Mucosa of rectum (tissue), 2 donors: ENCODE data around the gene PTPRK.
A peak's percentile ranks its signal among the peaks of the same experiment; 100 is the strongest.

Source experiments
- H3K27ac ChIP-seq, 2 donors: one replicate each; pipeline ENCODE4 v1.7.0; 2013; ENCODE audit warnings: inconsistent platforms in 2 of 2, low read depth in 2 of 2, low read length in 2 of 2
- H3K27me3 ChIP-seq, 2 donors: one replicate each; pipeline ENCODE4 v1.7.0; 2013; ENCODE audit warnings: low read length in 2 of 2; ENCODE audit not compliant: control insufficient read depth in 2 of 2, insufficient read depth in 2 of 2
- H3K36me3 ChIP-seq, 2 donors: one replicate each; pipeline ENCODE4 v1.7.0; 2013; ENCODE audit warnings: low read length in 2 of 2; ENCODE audit not compliant: control insufficient read depth in 2 of 2, insufficient read depth in 2 of 2
- H3K4me1 ChIP-seq, 2 donors: one replicate each; pipeline ENCODE4 v1.7.0; 2013; ENCODE audit warnings: low read length in 2 of 2, mild to moderate bottlenecking in 1 of 2; ENCODE audit not compliant: control insufficient read depth in 2 of 2, insufficient read depth in 2 of 2
- H3K4me3 ChIP-seq, 2 donors: one replicate each; pipeline ENCODE4 v1.7.0; 2013; ENCODE audit warnings: low read length in 2 of 2
- H3K9ac ChIP-seq, 2 donors: one replicate each; pipeline ENCODE4 v1.7.0; 2013; ENCODE audit warnings: low read length in 2 of 2, low read depth in 1 of 2, mild to moderate bottlenecking in 1 of 2
- H3K9me3 ChIP-seq, 2 donors: one replicate each; pipeline ENCODE4 v1.7.0; 2013; ENCODE audit warnings: low read length in 2 of 2; ENCODE audit not compliant: control insufficient read depth in 2 of 2
- donor health status: healthy.
- donor health status: Normal muscosa, but diverticular disease.

PTPRK gene

GRCh38 chr6:128479048-128479666 is 41.2 kb downstream of the PTPRK start:
- peaks cover 5 to 15% of the 10 kb centered on the region in 2 donors for H3K4me1 ChIP-seq
- H3K4me3 ChIP-seq, result peak overlapping the region in 1 of 2 donors; percentile 64
- H3K27ac ChIP-seq, result peak overlapping the region; percentile 21 to 46
- no peak overlapping the region for H3K9ac ChIP-seq
- H3K27me3 ChIP-seq, result no peaks in the 10 kb centered on the region
- no peaks in the 10 kb centered on the region for H3K9me3 ChIP-seq
- no peaks in the 10 kb centered on the region for H3K36me3 ChIP-seq

- H3K27me3 ChIP-seq, result no peaks in the 10 kb centered on the region
- H3K27ac ChIP-seq, result peak overlapping the region; percentile 21 to 46
- H3K4me3 ChIP-seq, result peak overlapping the region; percentile 8 to 64
- no peaks in the 10 kb centered on the region for H3K36me3 ChIP-seq
- H3K4me1 ChIP-seq, result peaks cover 5 to 15% of the 10 kb centered on the region in 2 donors
- H3K9ac ChIP-seq, result no peak overlapping the region
- no peaks in the 10 kb centered on the region for H3K9me3 ChIP-seq
These were observed 42.0 kb downstream of the PTPRK start for GRCh38 chr6:128478230-128479047.

GRCh38 chr6:128474933-128475332 is 45.5 kb downstream of the PTPRK start:
- no peaks in the 10 kb centered on the region for H3K36me3 ChIP-seq
- no peaks in the 10 kb centered on the region for H3K9me3 ChIP-seq
- H3K27me3 ChIP-seq, result no peaks in the 10 kb centered on the region
- H3K4me1 ChIP-seq, result peaks cover 5 to 17% of the 10 kb centered on the region in 2 donors
- H3K27ac ChIP-seq, result no peak overlapping the region
- H3K9ac ChIP-seq, result no peak overlapping the region
- H3K4me3 ChIP-seq, result no peak overlapping the region

DNA sequence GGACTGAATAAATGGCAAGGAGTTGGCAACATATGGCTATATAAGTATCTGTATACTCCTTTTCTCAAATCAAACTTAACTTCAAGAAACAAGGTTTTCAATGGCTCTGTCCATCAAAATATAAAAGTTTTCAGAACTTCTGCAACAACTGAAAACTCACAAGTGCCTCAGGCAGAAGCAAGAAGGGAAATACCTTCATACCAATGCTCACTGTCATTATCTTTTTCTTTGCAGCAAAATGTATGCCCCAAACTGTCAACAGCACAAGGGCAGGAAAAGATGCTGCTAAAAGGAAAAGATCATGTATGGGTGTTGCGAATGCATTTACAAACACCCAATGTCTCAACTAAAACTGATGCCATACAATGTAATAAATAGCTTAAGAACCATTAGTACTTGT is 45.9 kb downstream of the PTPRK start:
- H3K4me1 ChIP-seq, result peaks cover 4 to 12% of the 10 kb centered on the region in 2 donors
- no peaks in the 10 kb centered on the region for H3K27me3 ChIP-seq
- no peak overlapping the region for H3K27ac ChIP-seq
- H3K36me3 ChIP-seq, result no peaks in the 10 kb centered on the region
- H3K9ac ChIP-seq, result no peak overlapping the region
- H3K4me3 ChIP-seq, result no peak overlapping the region
- H3K9me3 ChIP-seq, result no peaks in the 10 kb centered on the region

GRCh38 chr6:128471907-128472306 is 48.5 kb downstream of the PTPRK start:
- Histone ChIP-seq H3K9ac (no peak overlapping the region), H3K4me3 (peak overlapping the region in 1 of 2 donors; percentile 22), H3K27me3 (no peaks in the 10 kb centered on the region), H3K9me3 (no peaks in the 10 kb centered on the region), H3K36me3 (no peaks in the 10 kb centered on the region), H3K27ac (no peak overlapping the region), H3K4me1 (peaks cover 0 to 4% of the 10 kb centered on the region in 2 donors)

DNA sequence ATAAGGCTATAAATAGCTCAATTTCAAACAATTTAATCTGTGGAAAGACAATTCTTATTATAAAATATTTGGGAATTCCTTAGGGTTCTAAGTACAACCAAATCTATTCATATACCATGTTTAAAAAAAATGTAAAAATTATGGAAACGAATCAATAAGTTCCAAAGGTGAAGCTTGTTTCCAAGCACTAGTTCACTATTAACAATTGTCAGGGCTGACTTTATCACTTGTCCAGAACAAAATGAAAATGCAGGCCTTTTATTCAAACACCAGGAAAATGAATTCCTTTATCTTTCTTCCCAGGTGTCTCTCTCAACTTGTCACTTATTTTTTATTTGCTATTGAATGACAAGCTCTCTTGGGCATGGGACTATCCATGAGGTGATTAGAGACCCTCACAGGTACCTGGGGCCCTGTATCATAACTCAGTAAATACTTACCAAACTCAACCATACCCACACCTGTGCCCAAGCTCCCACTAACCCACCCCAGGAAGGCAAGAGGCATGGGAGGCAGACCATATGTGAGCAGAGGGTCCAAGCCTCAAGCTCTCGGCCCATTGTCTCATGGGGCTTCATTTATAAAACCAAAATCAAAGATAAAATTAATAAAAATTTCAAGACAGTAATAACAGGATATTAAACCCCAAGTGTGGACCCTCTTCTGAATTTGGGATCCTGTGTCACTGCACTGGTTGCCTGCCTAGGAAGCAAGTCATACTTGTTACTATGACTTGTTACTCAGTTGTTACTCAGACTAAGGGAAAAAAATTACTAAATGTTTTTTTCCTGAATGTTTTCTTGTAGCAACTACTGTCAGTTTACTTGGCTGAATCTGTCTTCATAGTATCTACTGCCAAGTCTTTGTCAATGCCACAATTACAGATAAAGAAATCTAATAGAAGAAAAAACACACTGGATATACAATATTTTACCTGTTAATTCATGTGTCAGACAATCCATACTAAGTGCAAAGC is 54.7 kb downstream of the PTPRK start:
- Histone ChIP-seq H3K36me3 (no peaks in the 10 kb centered on the region), H3K27ac (no peak overlapping the region), H3K27me3 (no peaks in the 10 kb centered on the region)

DNA sequence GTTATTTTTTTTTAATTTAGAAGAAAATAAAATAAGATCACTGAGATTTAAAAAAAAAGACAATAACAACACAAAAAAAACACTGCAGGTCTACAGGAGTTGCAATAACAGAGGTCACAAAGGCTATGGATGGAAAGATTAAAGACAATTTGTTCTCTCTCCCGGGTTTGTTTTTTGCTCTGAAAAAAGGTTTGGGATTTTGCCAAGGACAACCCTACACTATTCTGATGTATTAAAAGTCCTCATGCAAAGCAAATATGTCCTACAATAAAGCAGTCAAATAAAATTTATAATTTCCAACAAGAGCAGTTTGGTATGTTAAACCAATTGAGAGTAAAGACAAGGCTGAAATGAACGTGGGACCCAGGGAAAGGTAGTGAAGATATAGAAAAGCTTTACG is 55.6 kb downstream of the PTPRK start:
- Histone ChIP-seq H3K27ac (no peak overlapping the region), H3K4me3 (no peak overlapping the region), H3K9me3 (no peaks in the 10 kb centered on the region), H3K4me1 (no peaks in the 10 kb centered on the region), H3K36me3 (no peaks in the 10 kb centered on the region), H3K27me3 (no peaks in the 10 kb centered on the region), H3K9ac (no peak overlapping the region)

More for the DNA sequence above, 54.7 kb downstream of the PTPRK start:
- H3K4me3 ChIP-seq, result no peak overlapping the region
- no peaks in the 10 kb centered on the region for H3K9me3 ChIP-seq
- H3K9ac ChIP-seq, result no peak overlapping the region
- no peaks in the 10 kb centered on the region for H3K4me1 ChIP-seq

DNA sequence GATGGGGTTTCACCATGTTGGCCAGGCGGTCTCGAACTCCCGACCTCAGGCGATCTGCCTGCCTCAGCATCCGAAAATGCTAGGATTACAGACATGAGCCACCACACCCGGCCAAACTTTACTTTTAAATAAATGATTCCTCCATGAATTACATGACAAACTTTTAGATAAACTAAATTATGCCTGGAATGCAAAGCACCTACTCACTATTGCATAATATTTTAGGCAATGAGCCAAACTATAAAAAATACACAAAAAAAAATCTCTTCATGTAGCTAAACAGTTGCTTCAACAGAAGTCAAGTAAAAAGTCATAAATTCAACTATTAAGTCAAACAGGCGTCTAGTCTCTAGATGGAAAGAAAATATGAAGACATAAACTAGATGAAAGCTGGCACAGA is 56.5 kb downstream of the PTPRK start:
- H3K27ac ChIP-seq, result no peak overlapping the region

DNA sequence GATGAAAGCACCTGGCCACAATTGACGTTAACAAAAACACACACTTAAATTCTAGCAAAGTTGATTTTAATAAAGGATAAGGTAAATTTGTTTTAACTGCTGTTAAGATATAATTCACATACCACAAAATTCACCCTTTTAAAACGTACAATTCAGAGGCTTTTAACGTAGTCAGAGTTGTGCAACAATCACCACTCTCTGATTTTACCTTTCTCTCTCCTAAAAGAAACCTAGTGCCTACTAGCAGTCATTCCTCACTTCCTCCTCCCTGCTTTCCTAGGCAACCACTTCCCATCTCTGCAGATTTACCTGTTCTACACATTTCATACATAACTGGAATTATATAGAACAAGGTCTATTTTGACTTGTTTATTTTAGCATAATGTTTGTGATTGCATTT is 58.9 kb downstream of the PTPRK start:
- no peak overlapping the region for H3K9ac ChIP-seq
- H3K4me3 ChIP-seq, result no peak overlapping the region
- no peaks in the 10 kb centered on the region for H3K9me3 ChIP-seq

More for the DNA sequence above, 56.5 kb downstream of the PTPRK start:
- no peaks in the 10 kb centered on the region for H3K27me3 ChIP-seq
- no peaks in the 10 kb centered on the region for H3K9me3 ChIP-seq
- no peak overlapping the region for H3K4me3 ChIP-seq
- no peaks in the 10 kb centered on the region for H3K4me1 ChIP-seq
- no peaks in the 10 kb centered on the region for H3K36me3 ChIP-seq
- H3K9ac ChIP-seq, result no peak overlapping the region

More for the DNA sequence above, 58.9 kb downstream of the PTPRK start:
- H3K27ac ChIP-seq, result no peak overlapping the region
- H3K4me1 ChIP-seq, result no peaks in the 10 kb centered on the region
- no peaks in the 10 kb centered on the region for H3K36me3 ChIP-seq
- no peaks in the 10 kb centered on the region for H3K27me3 ChIP-seq
